GM12878 (cell line): ENCODE results near the gene ZNF429. TPM values are rescaled to one million over a fixed set of nuclear protein-coding genes. Genes with fewer than 3 reads are reported as not detected.
A peak's percentile ranks its signal among the peaks of the same experiment; 100 is the strongest.

Source experiments
- BHLHE40 ChIP-seq, 2 experiments: fragments of 450-650 bp in 1 of 2; IDR thresholded peaks; 2 replicates each; pipeline ENCODE4 v1.6.1; 2011 to 2017; ENCODE audit warnings: low read depth in 2 of 2, borderline replicate concordance in 1 of 2, improper control_type of control experiment in 1 of 2, low read length in 1 of 2, mild to moderate bottlenecking in 1 of 2
- CBFB ChIP-seq: IDR thresholded peaks from 2 replicates; pipeline ENCODE4 v1.6.1; 2016; ENCODE audit warnings: antibody characterized with exemption, low read depth
- CBX5 ChIP-seq: sonication (generic); IDR thresholded peaks from 2 replicates; pipeline ENCODE4 v1.6.1; 2016; ENCODE audit warnings: low read depth, moderate library complexity, mild to moderate bottlenecking, inconsistent platforms
- CREB1 ChIP-seq: IDR thresholded peaks from 2 replicates; pipeline ENCODE4 v1.6.1; 2012; ENCODE audit warnings: low read depth, mild to moderate bottlenecking, inconsistent platforms
- ETV6 ChIP-seq, 2 experiments: fragments of 450-650 bp in 1 of 2; IDR thresholded peaks in 1 of 2; conservative IDR thresholded peaks in 1 of 2; 2 replicates each; pipeline ENCODE4 v1.6.1; 2014; ENCODE audit warnings: antibody characterized with exemption in 1 of 2, borderline replicate concordance in 1 of 2, low read depth in 1 of 2, mild to moderate bottlenecking in 1 of 2, moderate library complexity in 1 of 2
- FOXM1 ChIP-seq: IDR thresholded peaks from 2 replicates; pipeline ENCODE4 v1.6.1; 2012; ENCODE audit warnings: low read depth, mild to moderate bottlenecking, inconsistent platforms, low read length, moderate library complexity
- HDAC2 ChIP-seq: fragments of 200-600 bp; sonication (generic); IDR thresholded peaks from 2 replicates; pipeline ENCODE4 v1.6.1; 2017
- MEF2A ChIP-seq: IDR thresholded peaks from 2 replicates; pipeline ENCODE4 v1.6.1; 2011; ENCODE audit warnings: low read depth, mild to moderate bottlenecking, low read length, moderate library complexity; ENCODE audit not compliant: insufficient read depth
- MTA3 ChIP-seq: IDR thresholded peaks from 2 replicates; pipeline ENCODE4 v1.6.1; 2012; ENCODE audit warnings: low read length, inconsistent platforms, borderline replicate concordance
- NBN ChIP-seq: fragments of 450-650 bp; IDR thresholded peaks from 2 replicates; pipeline ENCODE4 v1.6.1; 2016
- NFXL1 ChIP-seq: fragments of 450-650 bp; IDR thresholded peaks from 2 replicates; pipeline ENCODE4 v1.6.1; 2017; ENCODE audit warnings: antibody characterized with exemption, mild to moderate bottlenecking, borderline replicate concordance
- NFYB ChIP-seq: IDR thresholded peaks from 2 replicates; pipeline ENCODE4 v1.6.1; 2011; ENCODE audit warnings: low read depth, mild to moderate bottlenecking, low read length, improper control_type of control experiment, moderate library complexity; ENCODE audit not compliant: insufficient read depth
- NRF1 ChIP-seq: conservative IDR thresholded peaks from 2 replicates; pipeline ENCODE4 v1.6.1; 2011; ENCODE audit warnings: mild to moderate bottlenecking, low read depth, low read length, improper control_type of control experiment
- POLR2A ChIP-seq: IDR thresholded peaks from 2 replicates; pipeline ENCODE4 v1.6.1; 2011; ENCODE audit warnings: low read depth, mild to moderate bottlenecking, low read length
- POLR2AphosphoS2 ChIP-seq: IDR thresholded peaks from 2 replicates; pipeline ENCODE4 v1.6.1; 2011; ENCODE audit warnings: low read depth, mild to moderate bottlenecking, low read length, improper control_type of control experiment, moderate library complexity
- POLR2AphosphoS5 ChIP-seq: IDR thresholded peaks from 2 replicates; pipeline ENCODE4 v1.6.1; 2011; ENCODE audit warnings: mild to moderate bottlenecking, low read length, inconsistent platforms
- RCOR1 ChIP-seq: conservative IDR thresholded peaks from 2 replicates; pipeline ENCODE4 v1.6.1; 2012; ENCODE audit warnings: low read depth, low read length, improper control_type of control experiment
- SUZ12 ChIP-seq: fragments of 200-600 bp; sonication (generic); IDR thresholded peaks from one replicate; pipeline ENCODE4 v1.6.1; 2018; ENCODE audit warnings: antibody characterized with exemption, mild to moderate bottlenecking; ENCODE audit not compliant: unreplicated experiment
- TCF12 ChIP-seq: IDR thresholded peaks from 2 replicates; pipeline ENCODE4 v1.6.1; 2011; ENCODE audit warnings: low read depth, mild to moderate bottlenecking, low read length
- YY1 ChIP-seq: IDR thresholded peaks from 2 replicates; pipeline ENCODE4 v1.6.1; 2011; ENCODE audit warnings: low read depth, mild to moderate bottlenecking, low read length
- ZNF384 ChIP-seq: IDR thresholded peaks from 2 replicates; pipeline ENCODE4 v1.6.1; 2012; ENCODE audit warnings: low read depth, mild to moderate bottlenecking, low read length, improper control_type of control experiment, borderline replicate concordance
- polyA plus RNA-seq, 11 experiments: library from polyadenylated mRNA; depleted of rRNA in 4 of 11; unstranded in 6 of 11; stranded (reverse) in 5 of 11; fragments of >200 nt; fragmentation: Nextera tagmentation in 4 of 11; fragmentation: Illumina TruSeq in 1 of 11; extraction: Ambion mirVana in 4 of 11; extraction: Trizol in 1 of 11; gene quantifications; 1 replicate in 1 of 11; 2 replicates in 10 of 11; pipeline versions ENCODE4 v1.2.1 to v1.2.3, GENCODE V29; 2011 to 2016; ENCODE audit warnings: inconsistent platforms in 2 of 11, missing spikeins in 2 of 11, low read depth in 1 of 11
- total RNA-seq, 4 experiments: library from RNA; depleted of rRNA in 3 of 4; stranded (reverse); fragments of >200 nt in 3 of 4; fragmentation: Illumina TruSeq in 1 of 4; extraction: Trizol in 1 of 4; gene quantifications; 2 replicates each; pipeline versions ENCODE4 v1.2.1 to v1.2.3, GENCODE V29; 2013 to 2021
- TF ChIP-seq, protein P1 (sequence below): IDR thresholded peaks from 2 replicates; pipeline ENCODE4 v1.6.1; 2011; ENCODE audit warnings: borderline replicate concordance, low read depth, mild to moderate bottlenecking, moderate library complexity, low read length; ENCODE audit not compliant: insufficient read depth, poor library complexity, severe bottlenecking
- TF ChIP-seq, protein P2 (sequence below): IDR thresholded peaks from 2 replicates; pipeline ENCODE4 v1.6.1; 2011; ENCODE audit warnings: mild to moderate bottlenecking, low read depth, low read length, moderate library complexity; ENCODE audit not compliant: insufficient replicate concordance
- TF ChIP-seq, protein P3 (sequence below): fragments of 450-650 bp; formaldehyde crosslinking; IDR thresholded peaks from 2 replicates; pipeline ENCODE4 v1.5.0; 2022; ENCODE audit warnings: mild to moderate bottlenecking, missing genetic modification characterization

ZNF429 gene
- total and polyA plus RNA-seq, 10 of the 15 experiments (the other 5 are each of a cell fraction or from before 2014, with no cell fraction given), result 1.4 to 4.3 (median 2.8) TPM

DNA sequence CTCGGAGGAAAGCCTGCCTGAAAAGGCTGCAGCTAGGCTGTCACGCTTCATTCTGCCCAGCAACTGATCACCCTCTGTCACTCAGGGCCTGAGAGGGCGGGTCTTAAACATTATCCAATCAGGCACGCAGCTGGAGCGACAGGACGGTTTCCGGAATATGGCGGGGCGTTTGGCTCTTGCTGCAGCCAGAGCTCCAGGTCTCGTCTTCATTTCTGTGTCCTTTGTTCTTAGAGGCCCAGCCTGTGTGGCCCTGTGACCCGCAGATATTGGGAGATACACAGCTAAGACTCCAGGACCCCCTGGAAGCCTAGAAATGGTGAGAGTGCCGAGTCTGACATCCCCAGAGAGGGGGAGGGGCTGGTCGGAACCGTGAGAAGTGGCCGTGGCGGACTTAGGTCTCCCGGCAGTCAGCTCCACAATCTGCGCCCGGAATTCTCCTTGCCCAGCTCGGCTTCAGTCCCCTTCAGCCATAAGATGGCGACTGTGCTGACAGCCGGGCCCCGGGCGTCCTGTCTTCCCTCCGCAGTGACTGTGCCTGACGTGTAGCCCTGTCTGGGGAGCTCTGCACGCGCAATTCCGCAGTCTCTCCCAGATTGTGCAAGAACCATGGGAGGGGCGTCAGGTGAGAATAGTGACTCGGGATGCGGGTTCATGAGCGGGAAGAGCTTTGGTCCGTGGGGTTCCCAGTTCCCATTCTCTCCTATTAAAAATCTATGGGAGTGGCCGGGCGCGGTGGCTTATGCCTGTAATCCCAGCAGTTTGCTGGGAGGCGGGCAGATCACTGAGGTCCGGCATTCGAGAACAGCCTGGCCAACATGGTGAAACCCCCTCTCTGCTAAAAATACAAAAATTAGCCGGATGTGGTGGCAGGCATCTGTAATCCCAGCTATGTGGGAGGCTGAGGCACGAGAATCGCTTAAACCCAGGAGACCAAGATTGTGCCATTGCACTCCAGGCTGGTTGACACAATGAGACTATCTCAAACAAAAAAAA lies at the start of gene ZNF429 (continued):
- TF ChIP-seq, protein P1, sequence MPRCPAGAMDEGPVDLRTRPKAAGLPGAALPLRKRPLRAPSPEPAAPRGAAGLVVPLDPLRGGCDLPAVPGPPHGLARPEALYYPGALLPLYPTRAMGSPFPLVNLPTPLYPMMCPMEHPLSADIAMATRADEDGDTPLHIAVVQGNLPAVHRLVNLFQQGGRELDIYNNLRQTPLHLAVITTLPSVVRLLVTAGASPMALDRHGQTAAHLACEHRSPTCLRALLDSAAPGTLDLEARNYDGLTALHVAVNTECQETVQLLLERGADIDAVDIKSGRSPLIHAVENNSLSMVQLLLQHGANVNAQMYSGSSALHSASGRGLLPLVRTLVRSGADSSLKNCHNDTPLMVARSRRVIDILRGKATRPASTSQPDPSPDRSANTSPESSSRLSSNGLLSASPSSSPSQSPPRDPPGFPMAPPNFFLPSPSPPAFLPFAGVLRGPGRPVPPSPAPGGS, result no peak
- peak; percentile 82 for TF ChIP-seq POLR2AphosphoS5
- peak; percentile 40; the same call in 1 of the 2 replicates for TF ChIP-seq MEF2A
- TF ChIP-seq CBFB, result 0 out of 2 replicates have a peak, but pooled peaks have one; percentile 20
- TF ChIP-seq CBX5, result no peak
- no peak for TF ChIP-seq ETV6 (conservative IDR thresholded peaks at IDR 0.05 in 1 of 2, IDR thresholded peaks at IDR 0.05 in 1 of 2; ENCODE audit: borderline replicate concordance in 1 of 2, low read depth in 1 of 2)
- no peak for TF ChIP-seq RCOR1
- no peak for TF ChIP-seq TCF12
- TF ChIP-seq, protein P2, sequence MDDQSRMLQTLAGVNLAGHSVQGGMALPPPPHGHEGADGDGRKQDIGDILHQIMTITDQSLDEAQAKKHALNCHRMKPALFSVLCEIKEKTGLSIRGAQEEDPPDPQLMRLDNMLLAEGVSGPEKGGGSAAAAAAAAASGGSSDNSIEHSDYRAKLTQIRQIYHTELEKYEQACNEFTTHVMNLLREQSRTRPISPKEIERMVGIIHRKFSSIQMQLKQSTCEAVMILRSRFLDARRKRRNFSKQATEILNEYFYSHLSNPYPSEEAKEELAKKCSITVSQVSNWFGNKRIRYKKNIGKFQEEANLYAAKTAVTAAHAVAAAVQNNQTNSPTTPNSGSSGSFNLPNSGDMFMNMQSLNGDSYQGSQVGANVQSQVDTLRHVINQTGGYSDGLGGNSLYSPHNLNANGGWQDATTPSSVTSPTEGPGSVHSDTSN, result peak; percentile 93
- peak; percentile 33 to 64; a peak in 2 of 4 replicates for TF ChIP-seq BHLHE40 (IDR thresholded peaks at IDR 0.05; ENCODE audit: borderline replicate concordance in 1 of 2, low read depth in 2 of 2, low read length in 1 of 2)
- no peak for TF ChIP-seq MTA3
- no peak for TF ChIP-seq HDAC2
- TF ChIP-seq FOXM1, result no peak
- no peak for TF ChIP-seq NRF1
- TF ChIP-seq CREB1, result peak; percentile 87
- TF ChIP-seq NBN, result no peak; the same call in 1 of the 2 replicates
- TF ChIP-seq POLR2AphosphoS2, result no peak; the same call in 1 of the 2 replicates
- TF ChIP-seq YY1, result peak; percentile 91
- TF ChIP-seq ZNF384, result no peak
- TF ChIP-seq SUZ12, result no peak
- TF ChIP-seq POLR2A, result peak; percentile 74
- TF ChIP-seq, protein P3, sequence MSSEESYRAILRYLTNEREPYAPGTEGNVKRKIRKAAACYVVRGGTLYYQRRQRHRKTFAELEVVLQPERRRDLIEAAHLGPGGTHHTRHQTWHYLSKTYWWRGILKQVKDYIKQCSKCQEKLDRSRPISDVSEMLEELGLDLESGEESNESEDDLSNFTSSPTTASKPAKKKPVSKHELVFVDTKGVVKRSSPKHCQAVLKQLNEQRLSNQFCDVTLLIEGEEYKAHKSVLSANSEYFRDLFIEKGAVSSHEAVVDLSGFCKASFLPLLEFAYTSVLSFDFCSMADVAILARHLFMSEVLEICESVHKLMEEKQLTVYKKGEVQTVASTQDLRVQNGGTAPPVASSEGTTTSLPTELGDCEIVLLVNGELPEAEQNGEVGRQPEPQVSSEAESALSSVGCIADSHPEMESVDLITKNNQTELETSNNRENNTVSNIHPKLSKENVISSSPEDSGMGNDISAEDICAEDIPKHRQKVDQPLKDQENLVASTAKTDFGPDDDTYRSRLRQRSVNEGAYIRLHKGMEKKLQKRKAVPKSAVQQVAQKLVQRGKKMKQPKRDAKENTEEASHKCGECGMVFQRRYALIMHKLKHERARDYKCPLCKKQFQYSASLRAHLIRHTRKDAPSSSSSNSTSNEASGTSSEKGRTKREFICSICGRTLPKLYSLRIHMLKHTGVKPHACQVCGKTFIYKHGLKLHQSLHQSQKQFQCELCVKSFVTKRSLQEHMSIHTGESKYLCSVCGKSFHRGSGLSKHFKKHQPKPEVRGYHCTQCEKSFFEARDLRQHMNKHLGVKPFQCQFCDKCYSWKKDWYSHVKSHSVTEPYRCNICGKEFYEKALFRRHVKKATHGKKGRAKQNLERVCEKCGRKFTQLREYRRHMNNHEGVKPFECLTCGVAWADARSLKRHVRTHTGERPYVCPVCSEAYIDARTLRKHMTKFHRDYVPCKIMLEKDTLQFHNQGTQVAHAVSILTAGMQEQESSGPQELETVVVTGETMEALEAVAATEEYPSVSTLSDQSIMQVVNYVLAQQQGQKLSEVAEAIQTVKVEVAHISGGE (CRISPR knock-in tag), result no peak
- no peak for TF ChIP-seq NFXL1
- TF ChIP-seq NFYB, result peak; percentile 40; the same call in 1 of the 2 replicates
